Measurements from ENCODE around the gene SLC6A11. TPM values are rescaled to one million over a fixed set of nuclear protein-coding genes. Genes with fewer than 3 reads are reported as not detected.

Gene SLC6A11
- total RNA-seq, 1 experiment from 2014 or later = 1.5 TPM

DNA sequence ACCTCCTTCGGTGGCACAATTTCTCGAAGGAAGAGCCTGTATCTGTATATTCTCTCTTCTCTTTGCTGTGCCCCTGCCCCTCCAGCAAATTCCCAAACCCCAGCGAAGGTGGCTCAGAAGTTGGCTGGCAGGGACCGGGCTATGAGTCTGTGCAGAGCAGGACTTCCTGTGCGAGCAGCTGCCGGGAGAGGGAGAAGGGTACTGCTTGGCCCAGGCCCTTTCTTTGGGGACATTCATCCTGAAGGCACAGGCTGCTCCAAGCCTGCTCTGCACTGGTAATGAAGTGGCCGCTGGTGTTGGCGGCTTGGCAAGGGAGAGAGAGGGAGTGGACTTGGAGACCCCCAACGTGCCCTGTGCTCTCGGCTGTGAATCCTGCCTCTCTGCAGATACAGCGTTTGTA, 1.5 kb downstream of the SLC6A11 start:
- Histone ChIP-seq H4K20me1 (ENCODE audit: control insufficient read depth, insufficient read depth, insufficient read length) (no peaks in the 10 kb centered on the region), H3K27ac (ENCODE audit: insufficient read length, low read depth, low read length) (no peak overlapping the region), H4K5ac (ENCODE audit: insufficient read length, low read depth, low read length) (no peak overlapping the region), H3K9me3 (ENCODE audit: control insufficient read depth, low read depth, low read length) (no peaks in the 10 kb centered on the region), H2AFZ (ENCODE audit: low read length) (no peak overlapping the region), H3K79me2 (ENCODE audit: insufficient read depth, low read length) (no peaks in the 10 kb centered on the region), H3T11ph (ENCODE audit: low read length) (no peak overlapping the region), H3K79me1 (ENCODE audit: insufficient read depth, low read depth, low read length, poor library complexity, severe bottlenecking) (no peaks in the 10 kb centered on the region), H3K4ac (ENCODE audit: low read depth, low read length) (no peak overlapping the region), H3K27me3 (ENCODE audit: insufficient read depth, low read length) (peaks cover 13% of the 10 kb centered on the region; the same call in 1 of the 2 replicates), H2BK5ac (ENCODE audit: insufficient read length, low read length) (no peak overlapping the region), H2BK12ac (ENCODE audit: insufficient read length, low read depth, low read length) (no peak overlapping the region), H3K9ac (ENCODE audit: extremely low read depth, insufficient read length, low read length) (no peak overlapping the region), H3K4me2 (ENCODE audit: insufficient read depth, insufficient read length, low read length) (no peak overlapping the region), H3K56ac (ENCODE audit: insufficient read length, low read depth, low read length) (no peak overlapping the region), H2BK20ac (ENCODE audit: low read depth, low read length, poor library complexity, severe bottlenecking) (no peak overlapping the region), H2AK5ac (ENCODE audit: insufficient read length, low read length) (no peak overlapping the region), H3K18ac (ENCODE audit: insufficient read length, low read depth, low read length) (no peak overlapping the region), H4K8ac (replicated peaks; ENCODE audit: insufficient read length, low read depth, low read length) (no peak overlapping the region), H3K23me2 (ENCODE audit: insufficient read length, low read depth, low read length, poor library complexity, severe bottlenecking) (peaks cover 5% of the 10 kb centered on the region), H4K91ac (ENCODE audit: insufficient read length, low read depth, low read length) (no peak overlapping the region), H3K4me1 (ENCODE audit: insufficient read depth, low read length) (no peaks in the 10 kb centered on the region), H3K23ac (ENCODE audit: insufficient read length, low read depth, low read length) (no peak overlapping the region), H2BK15ac (ENCODE audit: low read depth, low read length) (no peak overlapping the region), H2BK120ac (ENCODE audit: low read depth, low read length, poor library complexity, severe bottlenecking) (no peak overlapping the region), H3K14ac (ENCODE audit: insufficient read depth, low read length) (no peak overlapping the region)
- DNase-seq = peak; percentile 31
- Mint-ChIP-seq H3K4me1 (peaks cover 3 to 11% of the 10 kb centered on the region in 2 experiments; a peak in 3 of 4 replicates), H3K9me3 (peaks cover 0 to 2% of the 10 kb centered on the region in 2 experiments; a peak in 1 of 5 replicates), H3K27me3 (ENCODE audit: low read depth) (peaks cover 72% of the 10 kb centered on the region), H3K36me3 (ENCODE audit: insufficient read depth in 1 of 3, low read depth in 3 of 3) (no peaks in the 10 kb centered on the region), H3K27ac (no peak overlapping the region), H3K4me3 (peak overlapping the region in 1 of 2 experiments; percentile 32; a peak in 1 of 5 replicates)
- WGBS (ENCODE audit: extremely low coverage, insufficient read length, low lambda C conversion rate) = no CpG with 5 or more reads among the region's 11 CpGs
- TF ChIP-seq, protein P1, sequence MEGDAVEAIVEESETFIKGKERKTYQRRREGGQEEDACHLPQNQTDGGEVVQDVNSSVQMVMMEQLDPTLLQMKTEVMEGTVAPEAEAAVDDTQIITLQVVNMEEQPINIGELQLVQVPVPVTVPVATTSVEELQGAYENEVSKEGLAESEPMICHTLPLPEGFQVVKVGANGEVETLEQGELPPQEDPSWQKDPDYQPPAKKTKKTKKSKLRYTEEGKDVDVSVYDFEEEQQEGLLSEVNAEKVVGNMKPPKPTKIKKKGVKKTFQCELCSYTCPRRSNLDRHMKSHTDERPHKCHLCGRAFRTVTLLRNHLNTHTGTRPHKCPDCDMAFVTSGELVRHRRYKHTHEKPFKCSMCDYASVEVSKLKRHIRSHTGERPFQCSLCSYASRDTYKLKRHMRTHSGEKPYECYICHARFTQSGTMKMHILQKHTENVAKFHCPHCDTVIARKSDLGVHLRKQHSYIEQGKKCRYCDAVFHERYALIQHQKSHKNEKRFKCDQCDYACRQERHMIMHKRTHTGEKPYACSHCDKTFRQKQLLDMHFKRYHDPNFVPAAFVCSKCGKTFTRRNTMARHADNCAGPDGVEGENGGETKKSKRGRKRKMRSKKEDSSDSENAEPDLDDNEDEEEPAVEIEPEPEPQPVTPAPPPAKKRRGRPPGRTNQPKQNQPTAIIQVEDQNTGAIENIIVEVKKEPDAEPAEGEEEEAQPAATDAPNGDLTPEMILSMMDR (conservative IDR thresholded peaks at IDR 0.05) = no peak
